A549 (cell line): ENCODE measurements around the gene AFF3.

Experiments used
- CBX8 ChIP-seq: fragments of 200-600 bp; sonication (generic); IDR thresholded peaks from 2 replicates; pipeline ENCODE4 v1.6.1; 2016
- CEBPB ChIP-seq, 2 experiments: fragments of >200 bp in 1 of 2; sonication (Bioruptor Twin) in 1 of 2; formaldehyde crosslinking in 1 of 2; IDR thresholded peaks; 2 replicates each; pipeline ENCODE4 v1.6.1; 2012 to 2016
- CTCF ChIP-seq: fragments of >200 bp; sonication (Bioruptor Twin); formaldehyde crosslinking; IDR thresholded peaks from 3 replicates; pipeline ENCODE4 v1.5.1; 2016
- EP300 ChIP-seq, 2 experiments: fragments of >200 bp; sonication (Bioruptor Twin); formaldehyde crosslinking; IDR thresholded peaks; 2 replicates in 1 of 2; 3 replicates in 1 of 2; pipeline ENCODE4 v1.6.1; 2016 to 2017
- HDAC2 ChIP-seq: fragments of 200-600 bp; sonication (generic); IDR thresholded peaks from 2 replicates; pipeline ENCODE4 v1.6.1; 2016
- HOXA7 ChIP-seq: fragments of 250-450 bp; sonication (Bioruptor Pico); IDR thresholded peaks from 2 replicates; pipeline ENCODE4 v1.5.0; 2020; ENCODE audit warnings: mild to moderate bottlenecking, moderate library complexity
- KDM1A ChIP-seq: fragments of 200-600 bp; sonication (generic); IDR thresholded peaks from 2 replicates; pipeline ENCODE4 v1.6.1; 2016; ENCODE audit warnings: low read depth, mild to moderate bottlenecking
- KDM5A ChIP-seq: fragments of 200-600 bp; sonication (generic); IDR thresholded peaks from 2 replicates; pipeline ENCODE4 v1.6.1; 2016; ENCODE audit warnings: antibody characterized with exemption, mild to moderate bottlenecking
- MAZ ChIP-seq: fragments of 150-350 bp; IDR thresholded peaks from 2 replicates; pipeline ENCODE4 v1.6.1; 2014; ENCODE audit warnings: antibody characterized with exemption, low read depth, low read length, borderline replicate concordance
- POLR2A ChIP-seq: IDR thresholded peaks from 2 replicates; pipeline ENCODE4 v1.6.1; 2012; ENCODE audit warnings: mild to moderate bottlenecking, low read length
- SREBF2 ChIP-seq: fragments of 450-650 bp; IDR thresholded peaks from 2 replicates; pipeline ENCODE4 v1.6.1; 2014; ENCODE audit warnings: mild to moderate bottlenecking, moderate library complexity
- ZC3H11A ChIP-seq: fragments of 450-650 bp; IDR thresholded peaks from 2 replicates; pipeline ENCODE4 v1.6.1; 2014; ENCODE audit warnings: antibody characterized with exemption, mild to moderate bottlenecking
- ZFP36 ChIP-seq: fragments of 450-650 bp; IDR thresholded peaks from 2 replicates; pipeline ENCODE4 v1.6.1; 2014; ENCODE audit warnings: borderline replicate concordance; ENCODE audit not compliant: partially characterized antibody

GRCh38 chr2:99953750-99954149 is 188.6 kb downstream of the AFF3 start:
- TF ChIP-seq HDAC2: no peak
- TF ChIP-seq CEBPB (IDR thresholded peaks at IDR 0.05): no peak
- TF ChIP-seq KDM5A: no peak
- TF ChIP-seq KDM1A: no peak
- TF ChIP-seq EP300 (IDR thresholded peaks at IDR 0.05): no peak
- TF ChIP-seq CBX8: no peak
- TF ChIP-seq SREBF2: no peak
- no peak for TF ChIP-seq CTCF
- TF ChIP-seq MAZ: no peak
- no peak for TF ChIP-seq ZC3H11A
- TF ChIP-seq POLR2A: no peak
- TF ChIP-seq HOXA7 (CRISPR knock-in tag): no peak
- TF ChIP-seq ZFP36: no peak
